K562 (cell line): Measurements from ENCODE around the gene FAM20B. TPM values are rescaled to one million over a fixed set of nuclear protein-coding genes. Genes with fewer than 3 reads are reported as not detected.
A peak's percentile ranks its signal among the peaks of the same experiment; 100 is the strongest.

Experiments used
- ATAC-seq: fragments of 200-7000 bp; cut with Tn5 transposase; 3 replicates; pipeline ENCODE4 v1.9.1; 2020; ENCODE audit warnings: moderate library complexity
- BruUV-seq: library from RNA; stranded (reverse); fragments of 400-500 nt; replicated peaks from 2 replicates; lab custom pipeline; 2021; lab: Mats Ljungman, UMichigan
- CTCF ChIA-PET: fragments of 300-600 bp; formaldehyde crosslinking; extraction: SDS; loops from one replicate; lab custom pipeline; 2021; ENCODE audit warnings: low intra/inter-chr PET ratio; lab: Yijun Ruan, JAX
- POLR2A ChIA-PET: fragments of 300-600, 350-650 bp; sonication (Branson Sonifier 250); formaldehyde crosslinking; extraction: SDS; loops from one replicate; lab custom pipeline; 2021; ENCODE audit warnings: antibody characterized with exemption, inconsistent platforms; lab: Yijun Ruan, JAX
- DNase-seq, 4 experiments: peaks; one replicate each; pipeline versions ENCODE4 v3.0.0 to v3.0.0-alpha.2; 2011 to 2018; ENCODE audit warnings: low spot score in 3 of 4, mixed read lengths in 3 of 4; ENCODE audit errors: extremely low read depth in 1 of 4
- FAIRE-seq: peaks from 2 replicates; lab custom pipeline; 2011; peaks lifted over from hg19 to GRCh38; lab: Jason Lieb, UNC
- H2AFZ ChIP-seq: 2 replicates; pipeline ENCODE4 v1.6.0; 2011; ENCODE audit warnings: low read depth, low read length, control low read depth, inconsistent platforms
- H3K27ac ChIP-seq: fragments of 200-600 bp; 3 replicates; pipeline ENCODE4 v1.8.0; 2011; ENCODE audit warnings: low read depth, mild to moderate bottlenecking, control low read depth, inconsistent platforms, low read length, moderate library complexity, mixed read lengths; ENCODE audit errors: extremely low read depth
- H3K27me3 ChIP-seq, 2 experiments: fragments of 300-600 bp in 1 of 2; 2 replicates in 1 of 2; 3 replicates in 1 of 2; pipeline versions ENCODE4 v1.6.0 to v1.8.0; 2011; ENCODE audit warnings: inconsistent platforms in 2 of 2, low read length in 2 of 2, mild to moderate bottlenecking in 1 of 2, mixed read lengths in 1 of 2, moderate library complexity in 1 of 2; ENCODE audit not compliant: control insufficient read depth in 2 of 2, insufficient read depth in 2 of 2
- H3K36me3 ChIP-seq: fragments of 300-600 bp; 3 replicates; pipeline ENCODE4 v1.8.0; 2011; ENCODE audit warnings: mild to moderate bottlenecking, low read length, inconsistent platforms; ENCODE audit not compliant: control insufficient read depth, insufficient read depth
- H3K4me1 ChIP-seq, 2 experiments: fragments of 200-600 bp in 1 of 2; replicated peaks in 1 of 2; 2 replicates in 1 of 2; 3 replicates in 1 of 2; pipeline versions ENCODE4 v1.5.1 to v1.8.0; 2011; ENCODE audit warnings: inconsistent platforms in 2 of 2, low read length in 2 of 2, mild to moderate bottlenecking in 1 of 2, mixed read lengths in 1 of 2, moderate library complexity in 1 of 2; ENCODE audit not compliant: control insufficient read depth in 2 of 2, insufficient read depth in 2 of 2
- H3K4me2 ChIP-seq: 2 replicates; pipeline ENCODE4 v1.6.1; 2011; ENCODE audit warnings: low read length, control low read depth, inconsistent platforms, mixed read lengths; ENCODE audit not compliant: insufficient read depth
- H3K4me3 ChIP-seq: fragments of 200-600 bp; sonication (generic), shearing (Covaris generic); 2 replicates; pipeline ENCODE4 v1.5.1; 2016; ENCODE audit warnings: control low read depth, inconsistent platforms
- H3K79me2 ChIP-seq: fragments of 200-600 bp; 3 replicates; pipeline ENCODE4 v1.8.0; 2011; ENCODE audit warnings: low read length, inconsistent platforms; ENCODE audit not compliant: control insufficient read depth, insufficient read depth
- H3K9ac ChIP-seq, 2 experiments: 2 replicates each; pipeline versions ENCODE4 v1.6.0 to v1.6.1; 2011; ENCODE audit warnings: low read depth in 2 of 2, low read length in 2 of 2, control low read depth in 1 of 2, inconsistent platforms in 1 of 2, mild to moderate bottlenecking in 1 of 2, mixed read lengths in 1 of 2; ENCODE audit not compliant: insufficient read depth in 1 of 2
- H3K9me1 ChIP-seq: one replicate; pipeline ENCODE4 v1.6.0; 2011; ENCODE audit warnings: inconsistent platforms, mild to moderate bottlenecking, low read length, moderate library complexity; ENCODE audit not compliant: control insufficient read depth, insufficient read depth
- H3K9me3 ChIP-seq: replicated peaks from 2 replicates; pipeline ENCODE4 v1.5.1; 2011; ENCODE audit warnings: low read depth, low read length, inconsistent platforms; ENCODE audit not compliant: control insufficient read depth, insufficient read depth
- H4K20me1 ChIP-seq: replicated peaks from 2 replicates; pipeline ENCODE4 v1.6.1; 2011; ENCODE audit warnings: low read length, inconsistent platforms, mixed read lengths; ENCODE audit not compliant: control insufficient read depth, insufficient read depth
- CBFA2T2 ChIP-seq: fragments of 450-650 bp; conservative IDR thresholded peaks from 2 replicates; pipeline ENCODE4 v1.6.1; 2017; ENCODE audit warnings: mild to moderate bottlenecking
- CBX3 ChIP-seq, 2 experiments: IDR thresholded peaks; 1 replicate in 1 of 2; 2 replicates in 1 of 2; pipeline ENCODE4 v1.6.1; 2012; ENCODE audit warnings: inconsistent platforms in 2 of 2, low read length in 2 of 2, borderline replicate concordance in 1 of 2, control low read depth in 1 of 2
- E2F6 ChIP-seq, 2 experiments: IDR thresholded peaks; 2 replicates each; pipeline ENCODE4 v1.6.1; 2011; ENCODE audit warnings: borderline replicate concordance in 1 of 2, control low read depth in 1 of 2, low read depth in 1 of 2, low read length in 1 of 2, mild to moderate bottlenecking in 1 of 2, mixed read lengths in 1 of 2, moderate library complexity in 1 of 2; ENCODE audit not compliant: insufficient read depth in 1 of 2, insufficient read length in 1 of 2, poor library complexity in 1 of 2, severe bottlenecking in 1 of 2; ENCODE audit errors: extremely low read depth in 1 of 2
- FOXP1 ChIP-seq: sonication (generic); formaldehyde crosslinking; IDR thresholded peaks from 2 replicates; pipeline ENCODE4 v1.8.0; 2022; ENCODE audit warnings: mild to moderate bottlenecking, missing genetic modification reagents
- PHF20 ChIP-seq: fragments of 450-650 bp; IDR thresholded peaks from 2 replicates; pipeline ENCODE4 v1.6.1; 2018; ENCODE audit not compliant: partially characterized antibody
- RNF2 ChIP-seq: sonication (generic); IDR thresholded peaks from 2 replicates; pipeline ENCODE4 v1.6.1; 2016
- SPI1 ChIP-seq: IDR thresholded peaks from 2 replicates; pipeline ENCODE4 v1.6.1; 2011; ENCODE audit warnings: low read depth, low read length, control low read depth, borderline replicate concordance
- TCFL5 ChIP-seq: fragments of 250-450 bp; sonication (Bioruptor Pico); conservative IDR thresholded peaks from 2 replicates; pipeline ENCODE4 v1.6.1; 2021; ENCODE audit warnings: mild to moderate bottlenecking, moderate library complexity, matching md5 sums
- THAP7 ChIP-seq: fragments of 250-450 bp; sonication (Bioruptor Pico); IDR thresholded peaks from 2 replicates; pipeline ENCODE4 v1.5.0; 2021
- WHSC1 ChIP-seq: IDR thresholded peaks from one replicate; pipeline ENCODE4 v1.6.1; 2012; ENCODE audit warnings: low read length, control low read depth, inconsistent platforms
- ZNF24 ChIP-seq: fragments of 450-650 bp; IDR thresholded peaks from 2 replicates; pipeline ENCODE4 v1.6.1; 2016
- ZNF449 ChIP-seq: fragments of 250-450 bp; sonication (Bioruptor Pico); IDR thresholded peaks from 2 replicates; pipeline ENCODE4 v1.8.0; 2022; ENCODE audit warnings: moderate library complexity, mild to moderate bottlenecking, inconsistent platforms
- ZNF609 ChIP-seq: sonication (generic); formaldehyde crosslinking; IDR thresholded peaks from 2 replicates; pipeline ENCODE4 v1.8.1; 2023; ENCODE audit warnings: missing genetic modification reagents, mild to moderate bottlenecking, borderline replicate concordance
- ZNF778 ChIP-seq: fragments of 450-650 bp; formaldehyde crosslinking; IDR thresholded peaks from 2 replicates; pipeline ENCODE4 v1.4.0; 2020; ENCODE audit warnings: mild to moderate bottlenecking, moderate library complexity
- WGBS: fragments of 100-300 bp; shearing (Covaris generic); methylation state at CpG from one replicate; pipeline ENCODE4 v1.1.6; 2016; ENCODE audit warnings: low coverage, mixed read lengths; ENCODE audit not compliant: insufficient coverage; ENCODE audit errors: missing lambda C conversion rate; 5-methylcytosine and 5-hydroxymethylcytosine counted together
- in situ Hi-C: fragments of 300-500 bp; cut with MboI; formaldehyde crosslinking; loops from 4 replicates; pipeline ENCODE4 v1.15.0; 2018; ENCODE audit warnings: inconsistent platforms, mixed read lengths
- intact Hi-C: fragments of 100-400 bp; cut with micrococcal nuclease; formaldehyde crosslinking; loops from 2 replicates; pipeline ENCODE4 v1.14.2; 2022
- polyA plus RNA-seq, 8 experiments: library from polyadenylated mRNA; depleted of rRNA in 4 of 8; stranded (reverse) in 5 of 8; unstranded in 3 of 8; fragments of >200 nt; fragmentation: Nextera tagmentation in 2 of 8; fragmentation: Illumina TruSeq in 1 of 8; extraction: Ambion mirVana in 2 of 8; extraction: Trizol in 1 of 8; gene quantifications; 2 replicates each; pipeline versions ENCODE4 v1.2.1 to v1.2.3, GENCODE V29; 2011 to 2014; ENCODE audit warnings: inconsistent platforms in 1 of 8, missing spikeins in 1 of 8
- total RNA-seq, 7 experiments: library from RNA; depleted of rRNA in 6 of 7; stranded (reverse); fragments of >200 nt in 6 of 7; fragmentation: Illumina TruSeq in 2 of 7; extraction: Trizol in 2 of 7; gene quantifications; 2 replicates each; pipeline versions ENCODE4 v1.2.1 to v1.2.3, GENCODE V29; 2011 to 2021; ENCODE audit warnings: low replicate concordance in 1 of 7

The FAM20B gene
- total and polyA plus RNA-seq, 9 of the 15 experiments (the other 6 are each of a cell fraction or from before 2014, with no cell fraction given) = 7.2 to 67.5 (median 42.9) TPM

GRCh38 chr1:179023946-179024650 is 1.6 kb upstream of the FAM20B start:
- 44% methylated on average over 10 of the region's 10 CpGs for WGBS
- intact Hi-C loops (no loop called here), in situ Hi-C loops (no loop called here)
- ChIA-PET CTCF (no interaction called here), POLR2A (interaction anchor here (0.6 to 1.9 kb wide), 7 partner anchors 10 to 1178 kb away, joined by 3 to 6 read pairs (median 3); no protein-coding TSS in a partner anchor)
- H3K9ac ChIP-seq = peak overlapping the region in 1 of 2 experiments; percentile 15; a peak in 1 of 4 replicates
- H3K9me1 ChIP-seq = no peaks in the 10 kb centered on the region
- peaks cover 21 to 44% of the 10 kb centered on the region in 2 experiments for H3K4me1 ChIP-seq
- no TSS peak for BruUV-seq
- ATAC-seq (no peak), DNase-seq (no peak), FAIRE-seq (no peak)
- peaks cover 2% of the 10 kb centered on the region; the same call in 1 of the 2 replicates for H3K9me3 ChIP-seq
- no peaks in the 10 kb centered on the region for H3K36me3 ChIP-seq
- peaks cover 31% of the 10 kb centered on the region for H3K79me2 ChIP-seq
- peak overlapping the region; percentile 53 for H2AFZ ChIP-seq
- no peak overlapping the region for H3K27ac ChIP-seq
- peaks cover 5% of the 10 kb centered on the region for H4K20me1 ChIP-seq
- no peaks in the 10 kb centered on the region for H3K27me3 ChIP-seq
- peak overlapping the region; percentile 78; the same call in 1 of the 2 replicates for H3K4me2 ChIP-seq
- H3K4me3 ChIP-seq = no peak overlapping the region
- TF ChIP-seq ZNF449 (CRISPR knock-in tag) (no peak), RNF2 (no peak), CBFA2T2 (no peak), ZNF24 (no peak), FOXP1 (CRISPR knock-in tag) (no peak), TCFL5 (CRISPR knock-in tag) (no peak), PHF20 (no peak), E2F6 (IDR thresholded peaks at IDR 0.05; ENCODE audit: borderline replicate concordance in 1 of 2, extremely low read depth in 1 of 2, insufficient read depth in 1 of 2, insufficient read length in 1 of 2, low read depth in 1 of 2, low read length in 1 of 2, poor library complexity in 1 of 2, severe bottlenecking in 1 of 2) (no peak), ZNF778 (CRISPR knock-in tag) (no peak), THAP7 (CRISPR knock-in tag) (no peak), ZNF609 (CRISPR knock-in tag) (no peak), CBX3 (IDR thresholded peaks at IDR 0.05; ENCODE audit: borderline replicate concordance in 1 of 2, low read length in 2 of 2) (no peak), SPI1 (peak; percentile 85; the same call in 1 of the 2 replicates), WHSC1 (peak; percentile 23)
